HG03575 (cell line): ENCODE data around the gene RPS6KC1.
"Not testable (repeated sequence)": the region's sequence is repeated elsewhere in the genome, so short reads cannot be mapped to it uniquely, and the experiment has no call there.

Experiments
- ATAC-seq: cut with Tn5 transposase; IDR thresholded peaks from one replicate; pipeline ENCODE4 v1.9.1; 2021; ENCODE audit not compliant: unreplicated experiment, insufficient number of reproducible peaks, low FRiP score; ENCODE audit errors: extremely low read depth

Gene RPS6KC1

DNA sequence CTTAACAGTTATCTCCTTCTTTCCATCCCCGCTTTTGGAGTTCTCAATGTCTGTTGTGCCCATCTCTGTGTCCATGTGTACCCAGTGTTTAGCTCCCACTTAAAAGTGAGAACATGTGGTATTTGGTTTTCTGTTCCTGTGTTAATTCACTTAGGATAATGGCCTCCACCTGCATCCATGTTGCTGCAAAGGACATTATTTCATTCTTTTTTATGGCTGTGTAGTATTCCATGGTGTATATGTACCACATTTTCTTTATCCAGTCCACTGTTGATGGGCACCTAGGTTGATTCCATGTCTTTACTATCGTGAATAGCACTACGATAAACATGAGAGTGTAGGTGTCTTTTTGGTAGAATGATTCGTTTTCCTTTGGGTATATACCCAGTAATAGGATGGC, 49.5 kb downstream of the RPS6KC1 start:
- ATAC-seq = not testable (repeated sequence)

GRCh38 chr1:213103377-213104306, 52.6 kb downstream of the RPS6KC1 start:
- ATAC-seq = no peak

DNA sequence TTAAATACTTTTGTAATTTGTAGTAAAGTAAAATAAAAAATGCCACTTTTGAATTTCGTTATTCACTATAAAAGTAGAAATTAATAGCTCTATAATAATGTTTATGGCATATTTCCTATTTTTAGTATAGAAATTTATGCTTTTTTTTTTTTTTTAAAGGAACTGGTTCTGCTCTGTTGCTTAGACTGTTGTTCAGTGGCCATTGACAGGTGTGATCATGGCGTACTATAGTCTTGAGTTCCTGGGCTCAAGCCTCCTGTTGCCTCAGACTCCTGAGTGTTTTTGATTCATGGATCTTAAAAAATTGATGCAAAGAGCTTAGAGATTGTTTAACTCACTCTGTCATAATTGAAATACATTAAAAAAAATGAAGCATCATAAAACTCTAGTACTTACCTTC, 53.6 kb downstream of the RPS6KC1 start:
- no peak for ATAC-seq

DNA sequence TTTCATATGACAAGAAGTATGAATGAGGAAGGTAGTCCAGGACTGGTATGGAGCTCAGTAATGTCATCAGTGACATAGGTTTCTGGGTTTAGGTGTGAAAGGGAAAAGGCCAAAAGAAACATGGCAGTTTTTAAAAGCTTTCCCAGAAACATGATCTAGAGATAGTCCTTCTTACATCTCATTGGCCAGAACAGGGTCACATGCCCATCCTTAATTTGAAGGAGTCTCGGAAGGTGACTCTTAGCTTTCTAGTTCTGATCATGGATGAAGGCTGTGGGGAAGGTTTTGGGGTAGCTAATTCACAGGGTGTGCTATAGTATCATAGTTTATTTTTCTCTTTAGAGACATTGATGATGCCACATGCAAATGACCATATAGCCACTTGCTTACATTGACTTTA, 55.3 kb downstream of the RPS6KC1 start:
- ATAC-seq = no peak

GRCh38 chr1:213107613-213108012, 56.6 kb downstream of the RPS6KC1 start:
- ATAC-seq = no peak

DNA sequence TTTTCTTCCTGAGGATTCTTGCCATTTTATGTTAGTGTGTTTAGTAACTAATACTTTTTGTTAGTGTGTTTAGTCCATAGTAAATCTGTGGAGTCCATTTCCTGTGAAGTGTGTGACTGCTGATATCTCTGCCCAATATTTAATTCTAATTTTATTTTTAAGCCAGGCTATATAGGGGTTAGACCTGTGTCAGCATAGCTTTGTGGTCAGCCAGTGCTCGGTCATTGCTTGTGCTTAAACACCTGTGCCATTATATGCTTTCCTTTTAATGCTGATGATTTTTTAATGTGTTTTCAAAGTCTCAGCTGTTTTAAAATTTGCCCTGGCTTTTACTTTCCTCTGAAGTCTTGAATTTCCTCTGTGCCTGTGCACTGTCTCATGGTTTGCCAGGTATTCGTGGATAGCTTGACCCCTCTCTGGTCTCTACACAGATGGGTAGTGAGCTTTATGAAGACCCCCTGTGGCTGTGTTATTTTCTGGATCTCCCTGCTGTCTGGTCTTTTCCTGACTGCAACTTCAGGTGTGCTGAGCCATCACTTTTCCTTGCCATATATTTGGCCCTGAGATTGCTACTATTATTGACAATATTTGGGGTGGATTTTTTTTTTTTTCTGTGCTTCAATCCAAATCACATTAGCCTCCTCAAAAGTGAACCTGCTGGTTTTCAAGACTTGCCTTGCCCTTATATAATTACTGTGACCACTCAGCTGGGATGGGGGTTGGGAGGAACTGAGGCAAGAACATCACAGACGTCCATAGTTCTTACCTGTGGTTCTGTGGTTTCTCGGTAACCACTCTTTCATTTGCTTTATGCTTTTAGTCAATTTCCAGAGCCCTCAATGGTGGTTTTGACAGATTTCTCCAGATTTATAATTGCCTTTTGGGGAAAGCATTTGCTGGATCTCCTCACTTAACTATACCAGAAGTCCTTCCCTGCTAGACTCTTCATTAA, 59.6 kb downstream of the RPS6KC1 start:
- no peak for ATAC-seq

GRCh38 chr1:213111502-213111901, 60.5 kb downstream of the RPS6KC1 start:
- no peak for ATAC-seq

GRCh38 chr1:213112723-213113122, 61.7 kb downstream of the RPS6KC1 start:
- not testable (repeated sequence) for ATAC-seq

- ATAC-seq = not testable (repeated sequence)
Observed at GRCh38 chr1:213117699-213118180, 66.7 kb downstream of the RPS6KC1 start.

DNA sequence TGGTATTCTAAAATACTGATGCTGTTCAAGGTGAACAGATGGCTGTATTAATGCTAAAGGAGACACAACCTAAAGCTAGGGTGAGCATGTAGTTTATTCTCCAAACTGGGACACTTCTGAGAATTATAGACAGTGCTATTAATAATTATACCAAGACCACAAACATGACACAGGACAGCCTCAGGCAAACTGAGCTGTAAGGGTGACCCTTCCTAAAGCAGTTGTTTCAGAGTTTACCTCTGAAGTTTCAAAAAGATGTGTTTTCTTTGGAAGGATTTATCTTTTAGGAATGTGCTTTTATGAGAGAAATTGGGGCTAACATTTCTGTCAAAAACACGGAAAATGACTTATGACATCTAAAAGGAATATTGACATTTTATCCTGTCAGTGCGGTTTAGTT, 68.8 kb downstream of the RPS6KC1 start:
- ATAC-seq = no peak

- no peak for ATAC-seq
Observed at GRCh38 chr1:213120386-213120785, 69.3 kb downstream of the RPS6KC1 start.

DNA sequence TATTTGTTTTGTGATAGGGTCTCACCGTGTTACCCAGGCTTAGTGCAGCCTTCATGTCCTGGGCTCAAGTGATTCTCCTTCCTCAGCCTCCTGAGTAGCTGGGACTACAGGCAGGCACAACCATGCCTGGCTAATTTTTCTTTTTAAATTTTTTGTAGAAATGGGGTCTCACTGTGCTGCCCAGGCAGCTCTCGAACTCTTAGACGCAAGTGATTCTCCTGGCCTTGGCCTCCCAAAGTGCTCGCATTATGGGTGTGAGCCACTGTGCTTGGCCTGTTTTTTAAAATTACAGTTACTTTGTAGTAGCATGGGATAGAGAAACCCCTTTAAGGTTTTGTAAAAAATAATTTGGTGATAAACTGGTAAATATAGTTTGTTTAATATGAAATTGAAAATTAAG, 69.9 kb downstream of the RPS6KC1 start:
- ATAC-seq = no peak

DNA sequence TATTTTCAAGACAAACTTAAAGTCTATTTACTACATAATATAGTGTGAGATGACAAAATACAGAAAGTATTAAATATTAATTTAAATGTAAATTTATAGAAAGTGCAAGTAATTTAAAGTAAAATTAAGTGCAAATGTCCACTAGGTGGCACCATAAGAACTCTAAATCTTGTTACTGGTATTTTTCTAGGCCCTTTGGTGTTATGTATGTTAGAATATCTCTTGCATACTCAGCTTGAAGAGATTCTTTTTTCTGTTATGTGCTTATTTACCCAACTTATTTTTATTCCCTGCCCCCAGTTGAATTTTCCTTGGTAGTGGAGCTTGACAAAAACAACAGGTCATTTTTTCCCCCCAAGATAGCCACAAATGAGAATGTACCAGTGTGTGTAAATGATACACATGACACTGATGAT, 71.5 kb downstream of the RPS6KC1 start:
- no peak for ATAC-seq

- no peak for ATAC-seq
Observed at GRCh38 chr1:213123087-213123486, 72.0 kb downstream of the RPS6KC1 start.

- no peak for ATAC-seq
Observed at GRCh38 chr1:213123536-213123935, 72.5 kb downstream of the RPS6KC1 start.

GRCh38 chr1:213124590-213124989, 73.5 kb downstream of the RPS6KC1 start:
- no peak for ATAC-seq

GRCh38 chr1:213125643-213126042, 74.6 kb downstream of the RPS6KC1 start:
- no peak for ATAC-seq

GRCh38 chr1:213127074-213127473, 76.0 kb downstream of the RPS6KC1 start:
- no peak for ATAC-seq

- ATAC-seq = no peak
Observed at GRCh38 chr1:213131851-213132655, 81.0 kb downstream of the RPS6KC1 start.
